Cardiac fibroblast (primary cell): Measurements from ENCODE around the gene KIRREL2.
A peak's percentile ranks its signal among the peaks of the same experiment; 100 is the strongest.

Experiments used
- DNase-seq, 2 donors: peaks; one replicate each; pipeline versions ENCODE4 v3.0.0 to v3.0.0-alpha.2; 2010; ENCODE audit warnings: low read depth in 2 of 2
- H3K4me3 ChIP-seq, 2 donors: replicated peaks in 1 of 2; 1 replicate in 1 of 2; 2 replicates in 1 of 2; pipeline ENCODE4 v1.5.1; 2011; ENCODE audit warnings: low read depth in 2 of 2, low read length in 2 of 2, mild to moderate bottlenecking in 2 of 2, moderate library complexity in 1 of 2
- CTCF ChIP-seq: IDR thresholded peaks from one replicate; pipeline ENCODE4 v1.5.1; 2011; ENCODE audit warnings: low read depth, mild to moderate bottlenecking, low read length, inconsistent platforms

KIRREL2 gene

GRCh38 chr19:35856546-35857149, at the start of gene KIRREL2:
Gene KIRREL2, plus strand, starts transcription at chr19:35856911. Its CDS starts 209 bp downstream, at chr19:35857120.
- DNase-seq, result no peak
- TF ChIP-seq CTCF, result no peak
- H3K4me3 ChIP-seq, result peak within 1 kb of the TSS; percentile 45 to 47

- TF ChIP-seq CTCF, result no peak
Observed at GRCh38 chr19:35807633-35808032, 49.1 kb upstream of the KIRREL2 start.

GRCh38 chr19:35811317-35812219, 45.1 kb upstream of the KIRREL2 start:
- no peak for DNase-seq
- H3K4me3 ChIP-seq, result no peak overlapping the region
- no peak for TF ChIP-seq CTCF

More at GRCh38 chr19:35807633-35808032, 49.1 kb upstream of the KIRREL2 start:
- no peak for DNase-seq
- no peak overlapping the region for H3K4me3 ChIP-seq

GRCh38 chr19:35812220-35813042, 44.3 kb upstream of the KIRREL2 start, which contains the start of gene PRODH2:
Gene PRODH2, minus strand, starts transcription at chr19:35812845. Its CDS starts 40 bp downstream, at chr19:35812805.
- no peak within 1 kb of the TSS for H3K4me3 ChIP-seq
- no peak for TF ChIP-seq CTCF
- DNase-seq, result no peak

GRCh38 chr19:35813043-35813890, 43.4 kb upstream of the KIRREL2 start:
- DNase-seq, result no peak
- TF ChIP-seq CTCF, result no peak
- no peak overlapping the region for H3K4me3 ChIP-seq

GRCh38 chr19:35816262-35816661, 40.4 kb upstream of the KIRREL2 start:
- no peak for DNase-seq
- TF ChIP-seq CTCF, result no peak

More at GRCh38 chr19:35816262-35816661, 40.4 kb upstream of the KIRREL2 start:
- no peak overlapping the region for H3K4me3 ChIP-seq
